ENCODE measurements around the gene HAPLN3. TPM values are rescaled to one million over a fixed set of nuclear protein-coding genes. Genes with fewer than 3 reads are reported as not detected.

HAPLN3 gene
- total RNA-seq, 1 donor from 2014 or later: 101 TPM

DNA sequence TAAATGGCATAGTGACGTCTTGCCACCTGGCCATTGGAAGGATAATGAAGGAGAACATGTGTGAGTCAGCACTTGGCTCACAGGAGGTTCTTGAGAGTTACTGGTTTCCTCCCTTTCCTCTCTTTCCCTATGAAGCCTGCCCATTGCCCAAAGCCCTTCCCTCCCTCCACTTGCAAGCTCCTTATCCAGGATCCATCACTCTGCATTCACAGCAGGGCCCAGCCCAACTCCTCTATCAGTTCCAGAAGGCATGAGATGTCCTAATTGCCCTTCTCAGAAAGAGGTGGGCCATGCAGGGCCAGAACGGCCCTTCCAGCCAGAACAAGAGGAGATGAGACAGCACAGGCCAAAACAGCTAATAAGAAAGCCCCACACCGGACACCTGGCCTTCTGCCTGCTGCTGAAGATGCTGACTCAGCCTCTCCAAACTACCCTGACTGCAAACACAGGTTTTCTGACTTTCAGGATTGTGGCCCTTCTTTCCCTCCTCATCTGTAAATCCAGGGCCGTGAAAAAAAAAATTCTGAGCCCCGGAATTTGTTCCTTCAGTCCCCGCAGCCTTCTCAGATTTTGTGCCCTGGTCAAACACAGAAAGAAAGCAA lies 29.7 kb downstream of the HAPLN3 start:
- intact Hi-C loops (cut with micrococcal nuclease): no loop called here

GRCh38 chr15:88864861-88865497 lies 30.4 kb downstream of the HAPLN3 start:
- intact Hi-C loops (cut with micrococcal nuclease): no loop called here

DNA sequence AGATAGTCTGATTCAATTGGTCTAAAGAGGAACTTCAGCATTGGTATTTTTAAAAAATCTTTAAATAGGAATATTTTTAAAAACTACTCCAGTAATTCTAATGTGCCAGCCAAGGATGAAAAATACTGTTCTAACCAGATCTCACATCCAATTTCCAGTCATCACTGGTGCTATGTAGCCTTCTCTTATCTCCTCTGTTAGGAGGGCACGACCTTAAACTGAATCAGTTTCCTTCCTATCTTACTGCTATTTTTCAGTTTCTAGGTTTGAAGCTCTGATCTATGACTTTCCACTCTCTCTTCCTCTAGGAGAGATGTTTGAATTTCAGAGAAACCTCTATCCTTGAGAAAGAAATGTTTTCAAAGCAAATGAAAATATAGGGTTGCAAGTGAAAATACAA lies 31.9 kb downstream of the HAPLN3 start:
- intact Hi-C loops (cut with micrococcal nuclease): no loop called here

GRCh38 chr15:88860212-88860611 lies 35.1 kb downstream of the HAPLN3 start:
- intact Hi-C loops (cut with micrococcal nuclease): no loop called here

DNA sequence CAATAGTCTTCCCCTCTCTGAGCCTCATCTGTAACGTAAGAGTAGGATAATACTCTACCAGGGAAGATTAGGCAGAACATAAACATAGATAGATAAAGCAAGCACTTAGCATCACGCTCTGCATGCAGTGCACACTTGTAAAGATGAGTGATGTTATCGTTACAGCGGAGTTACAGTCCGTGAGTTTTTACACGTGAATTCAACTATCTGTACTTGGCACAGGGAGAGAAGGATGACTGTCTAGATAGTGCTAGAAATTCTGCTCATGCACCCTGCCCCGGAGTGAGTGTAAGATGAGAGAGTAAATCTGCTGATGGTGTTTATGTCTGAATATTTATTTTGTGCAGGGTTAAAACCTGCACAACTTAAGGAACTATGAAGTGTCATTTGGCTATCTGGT lies 35.8 kb downstream of the HAPLN3 start:
- intact Hi-C loops (cut with micrococcal nuclease): no loop called here

- intact Hi-C loops (cut with micrococcal nuclease): no loop called here
Observed at GRCh38 chr15:88858934-88859333, 36.4 kb downstream of the HAPLN3 start.

- intact Hi-C loops (cut with micrococcal nuclease): no loop called here
Observed at GRCh38 chr15:88852476-88852875, 42.9 kb downstream of the HAPLN3 start.

- intact Hi-C loops (cut with micrococcal nuclease): no loop called here
Observed at GRCh38 chr15:88849376-88850072, 45.8 kb downstream of the HAPLN3 start.

DNA sequence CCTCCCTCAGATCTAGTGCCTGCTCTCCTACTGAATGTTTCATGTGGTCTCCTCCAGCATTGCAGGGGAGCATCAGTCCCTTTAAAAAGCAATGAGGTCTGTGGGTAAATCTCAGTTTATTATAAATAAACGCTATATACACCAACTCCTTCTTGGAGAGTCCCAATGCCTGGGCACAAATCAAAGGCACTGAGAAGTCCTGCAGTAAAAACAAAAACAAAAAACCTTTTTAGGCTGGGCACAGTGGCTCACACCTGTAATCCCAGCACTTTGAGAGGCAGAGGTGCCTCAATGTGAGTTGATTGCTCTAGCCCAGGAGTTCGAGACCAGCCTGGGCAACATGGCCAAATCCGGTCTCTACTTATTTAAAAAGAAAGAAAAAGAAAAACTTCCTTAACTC lies 47.1 kb downstream of the HAPLN3 start:
- intact Hi-C loops (cut with micrococcal nuclease): no loop called here

GRCh38 chr15:88847144-88847543 lies 48.2 kb downstream of the HAPLN3 start:
- intact Hi-C loops (cut with micrococcal nuclease): no loop called here

DNA sequence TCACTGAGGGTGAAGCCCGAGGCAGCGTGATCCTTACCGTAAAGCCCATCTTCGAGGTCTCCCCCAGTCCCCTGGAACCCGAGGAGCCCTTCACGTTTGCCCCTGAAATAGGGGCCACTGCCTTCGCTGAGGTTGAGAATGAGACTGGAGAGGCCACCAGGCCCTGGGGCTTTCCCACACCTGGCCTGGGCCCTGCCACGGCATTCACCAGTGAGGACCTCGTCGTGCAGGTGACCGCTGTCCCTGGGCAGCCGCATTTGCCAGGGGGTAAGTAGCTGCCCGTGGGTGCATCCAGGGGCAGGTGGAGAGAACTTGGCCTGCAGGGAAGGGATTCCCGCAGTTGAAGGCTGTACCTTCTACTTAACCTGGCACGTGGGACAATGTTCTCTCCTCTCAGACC lies 49.7 kb downstream of the HAPLN3 start:
- intact Hi-C loops (cut with micrococcal nuclease): no loop called here

GRCh38 chr15:88844749-88845386 lies 50.5 kb downstream of the HAPLN3 start:
- intact Hi-C loops (cut with micrococcal nuclease): no loop called here

DNA sequence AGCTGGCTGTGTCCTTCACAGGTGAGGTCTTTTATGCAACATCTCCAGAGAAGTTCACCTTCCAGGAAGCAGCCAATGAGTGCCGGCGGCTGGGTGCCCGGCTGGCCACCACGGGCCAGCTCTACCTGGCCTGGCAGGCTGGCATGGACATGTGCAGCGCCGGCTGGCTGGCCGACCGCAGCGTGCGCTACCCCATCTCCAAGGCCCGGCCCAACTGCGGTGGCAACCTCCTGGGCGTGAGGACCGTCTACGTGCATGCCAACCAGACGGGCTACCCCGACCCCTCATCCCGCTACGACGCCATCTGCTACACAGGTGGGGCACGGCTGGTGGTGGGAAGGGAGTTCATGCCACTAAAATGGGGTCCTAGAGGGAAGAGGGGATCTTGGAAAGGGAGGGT lies 52.0 kb downstream of the HAPLN3 start:
- intact Hi-C loops (cut with micrococcal nuclease): no loop called here

- intact Hi-C loops (cut with micrococcal nuclease): no loop called here
Observed at GRCh38 chr15:88842156-88842555, 53.2 kb downstream of the HAPLN3 start.

GRCh38 chr15:88841236-88841635 lies 54.1 kb downstream of the HAPLN3 start:
- intact Hi-C loops (cut with micrococcal nuclease): no loop called here

DNA sequence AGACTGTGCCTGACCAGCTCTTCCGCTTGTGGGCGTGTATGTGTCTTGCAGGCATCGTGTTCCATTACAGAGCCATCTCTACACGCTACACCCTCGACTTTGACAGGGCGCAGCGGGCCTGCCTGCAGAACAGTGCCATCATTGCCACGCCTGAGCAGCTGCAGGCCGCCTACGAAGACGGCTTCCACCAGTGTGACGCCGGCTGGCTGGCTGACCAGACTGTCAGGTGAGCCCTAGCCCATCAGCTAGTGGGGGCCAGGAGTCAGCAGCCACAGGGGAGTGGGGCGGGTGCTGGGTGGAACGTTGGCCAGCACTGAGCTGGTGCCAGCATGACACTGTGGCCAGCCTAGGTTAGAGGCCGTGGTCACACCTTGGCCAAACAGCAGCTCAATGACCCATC lies 55.4 kb downstream of the HAPLN3 start:
- intact Hi-C loops (cut with micrococcal nuclease): no loop called here

GRCh38 chr15:88839146-88839545 lies 56.2 kb downstream of the HAPLN3 start:
- intact Hi-C loops (cut with micrococcal nuclease): no loop called here

DNA sequence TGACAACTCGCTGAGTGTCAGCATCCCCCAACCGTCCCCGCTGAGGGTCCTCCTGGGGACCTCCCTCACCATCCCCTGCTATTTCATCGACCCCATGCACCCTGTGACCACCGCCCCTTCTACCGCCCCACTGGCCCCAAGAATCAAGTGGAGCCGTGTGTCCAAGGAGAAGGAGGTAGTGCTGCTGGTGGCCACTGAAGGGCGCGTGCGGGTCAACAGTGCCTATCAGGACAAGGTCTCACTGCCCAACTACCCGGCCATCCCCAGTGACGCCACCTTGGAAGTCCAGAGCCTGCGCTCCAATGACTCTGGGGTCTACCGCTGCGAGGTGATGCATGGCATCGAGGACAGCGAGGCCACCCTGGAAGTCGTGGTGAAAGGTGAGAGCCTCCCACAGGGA lies 56.7 kb downstream of the HAPLN3 start:
- intact Hi-C loops (cut with micrococcal nuclease): no loop called here

GRCh38 chr15:88835646-88836045 lies 59.7 kb downstream of the HAPLN3 start:
- intact Hi-C loops (cut with micrococcal nuclease): no loop called here

DNA sequence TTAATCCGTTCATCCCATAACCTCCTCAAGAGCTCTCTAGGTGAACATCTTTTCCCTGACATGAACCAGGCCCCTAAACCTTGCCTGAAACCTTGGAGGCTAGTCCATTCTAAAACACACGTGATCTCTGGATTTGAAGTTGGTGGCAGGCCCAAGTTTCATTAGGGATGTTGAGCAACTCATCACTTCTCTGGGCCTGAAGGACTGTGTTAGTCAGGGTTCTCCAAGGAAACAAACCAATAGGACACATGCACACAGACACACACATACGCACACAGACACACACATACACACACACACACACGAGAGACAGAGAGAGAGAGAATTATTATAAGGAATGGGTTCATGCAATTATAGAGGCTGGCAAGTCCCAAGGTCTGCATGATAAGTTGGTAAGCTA lies 60.2 kb downstream of the HAPLN3 start:
- intact Hi-C loops (cut with micrococcal nuclease): no loop called here

DNA sequence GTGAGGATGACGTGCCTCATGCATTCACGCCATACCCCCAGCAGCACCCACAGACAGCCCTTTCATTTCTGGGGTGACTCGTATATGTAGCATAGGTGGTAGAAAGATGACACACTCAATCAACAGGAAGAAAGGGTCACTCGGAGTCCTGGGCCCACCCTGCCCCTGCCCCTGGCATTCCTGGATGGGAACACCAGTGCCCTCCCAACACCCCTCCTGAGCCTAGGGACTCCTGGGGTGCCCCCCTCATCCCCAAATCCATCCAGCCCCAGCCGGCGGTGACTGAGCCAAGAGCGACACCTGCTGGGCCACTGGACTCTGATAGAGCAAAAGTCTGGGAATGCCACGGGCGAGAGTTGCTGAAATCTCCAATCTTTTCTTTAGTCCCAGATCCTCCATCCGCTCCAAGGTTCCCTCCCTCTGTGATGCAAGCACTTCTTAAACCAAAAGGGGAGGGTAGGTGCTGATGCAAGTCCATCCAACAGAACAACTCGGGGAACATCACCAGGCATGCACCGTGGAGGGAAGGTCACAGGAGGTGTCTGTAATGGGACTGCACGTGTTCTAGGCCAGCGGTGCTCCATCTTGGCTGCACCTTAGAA lies 61.0 kb downstream of the HAPLN3 start:
- intact Hi-C loops (cut with micrococcal nuclease): loop anchor here (1.0 kb wide), 1 partner anchor 210 kb away; no protein-coding TSS in a partner anchor

DNA sequence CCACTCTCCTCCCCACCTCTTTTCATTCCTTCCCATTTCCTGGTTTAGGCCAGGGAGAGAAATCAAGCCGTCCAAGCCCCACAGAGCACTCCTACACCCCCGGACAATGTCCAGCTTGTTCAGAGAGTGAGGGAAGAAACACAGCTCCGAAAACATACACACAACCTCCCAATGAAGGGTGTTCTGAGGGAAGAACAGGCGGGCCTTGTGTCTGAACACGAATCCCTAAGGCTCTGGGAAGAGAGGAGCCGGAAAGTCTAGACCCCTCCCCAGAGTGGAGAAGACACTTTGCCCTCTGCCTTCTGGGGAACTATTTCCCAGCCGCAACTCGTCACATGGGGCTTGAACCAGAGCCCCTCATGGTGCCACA lies 61.6 kb downstream of the HAPLN3 start:
- intact Hi-C loops (cut with micrococcal nuclease): loop anchor here (1.0 kb wide), 1 partner anchor 209 kb away; no protein-coding TSS in a partner anchor
